ENCODE measurements around the gene E2F3. TPM values are rescaled to one million over a fixed set of nuclear protein-coding genes. Genes with fewer than 3 reads are reported as not detected.
"Not testable (repeated sequence)": the region's sequence is repeated elsewhere in the genome, so short reads cannot be mapped to it uniquely, and the experiment has no call there.

E2F3 gene
- total RNA-seq, 6 donors from 2014 or later: 4.0 to 10.8 (median 6.5) TPM

DNA sequence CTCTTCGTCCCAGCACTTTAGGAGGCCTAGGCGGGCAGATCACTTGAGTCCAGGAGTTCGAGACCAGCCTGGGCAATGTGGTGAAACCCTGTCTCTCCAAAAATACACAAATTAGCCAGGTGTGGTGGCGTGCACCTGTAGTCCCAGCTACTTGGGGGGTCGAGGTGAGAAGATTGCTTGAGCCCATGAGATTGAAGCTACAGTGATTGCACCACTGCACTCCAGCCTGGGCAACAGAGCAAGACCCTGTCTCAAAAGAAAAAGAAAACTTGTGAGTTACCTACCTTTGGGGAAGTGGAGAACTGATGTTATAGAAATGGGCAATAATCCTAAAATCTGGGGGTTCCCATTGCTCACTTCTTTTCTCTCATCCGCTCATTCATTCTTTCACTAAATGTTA, 58.0 kb downstream of the E2F3 start:
- TF ChIP-seq, protein P1, sequence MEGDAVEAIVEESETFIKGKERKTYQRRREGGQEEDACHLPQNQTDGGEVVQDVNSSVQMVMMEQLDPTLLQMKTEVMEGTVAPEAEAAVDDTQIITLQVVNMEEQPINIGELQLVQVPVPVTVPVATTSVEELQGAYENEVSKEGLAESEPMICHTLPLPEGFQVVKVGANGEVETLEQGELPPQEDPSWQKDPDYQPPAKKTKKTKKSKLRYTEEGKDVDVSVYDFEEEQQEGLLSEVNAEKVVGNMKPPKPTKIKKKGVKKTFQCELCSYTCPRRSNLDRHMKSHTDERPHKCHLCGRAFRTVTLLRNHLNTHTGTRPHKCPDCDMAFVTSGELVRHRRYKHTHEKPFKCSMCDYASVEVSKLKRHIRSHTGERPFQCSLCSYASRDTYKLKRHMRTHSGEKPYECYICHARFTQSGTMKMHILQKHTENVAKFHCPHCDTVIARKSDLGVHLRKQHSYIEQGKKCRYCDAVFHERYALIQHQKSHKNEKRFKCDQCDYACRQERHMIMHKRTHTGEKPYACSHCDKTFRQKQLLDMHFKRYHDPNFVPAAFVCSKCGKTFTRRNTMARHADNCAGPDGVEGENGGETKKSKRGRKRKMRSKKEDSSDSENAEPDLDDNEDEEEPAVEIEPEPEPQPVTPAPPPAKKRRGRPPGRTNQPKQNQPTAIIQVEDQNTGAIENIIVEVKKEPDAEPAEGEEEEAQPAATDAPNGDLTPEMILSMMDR (IDR thresholded peaks at IDR 0.05): no peak
- no peak for TF ChIP-seq POLR2A (IDR thresholded peaks at IDR 0.05)
- TF ChIP-seq EP300 (IDR thresholded peaks at IDR 0.05): no peak
- ATAC-seq (ENCODE audit: low FRiP score in 2 of 2): no peak

DNA sequence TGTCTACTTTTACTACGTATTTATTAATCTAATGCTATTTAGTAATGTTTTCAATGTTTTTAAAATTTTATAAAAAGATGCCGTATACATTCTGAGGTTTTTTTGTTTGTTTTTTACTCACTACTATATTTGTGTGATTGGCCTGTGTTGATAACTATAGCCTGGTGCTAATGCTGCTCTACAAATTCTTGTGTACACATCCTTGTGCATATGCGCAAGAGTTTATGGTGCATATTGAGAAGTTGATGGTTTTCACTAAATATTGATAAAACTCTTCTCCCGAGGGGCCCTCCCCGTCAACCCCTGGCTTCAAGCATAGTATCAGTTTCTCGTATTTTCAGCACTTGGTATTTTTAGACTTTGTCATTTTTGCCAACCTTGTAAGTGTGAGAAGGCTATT, 59.9 kb downstream of the E2F3 start:
- H3K9me3 ChIP-seq: no peaks in the 10 kb centered on the region
- H3K27ac ChIP-seq: no peak overlapping the region
- ATAC-seq (ENCODE audit: low FRiP score in 2 of 2) (no peak), DNase-seq (no peak)
- TF ChIP-seq POLR2A (IDR thresholded peaks at IDR 0.05): no peak
- no peak for TF ChIP-seq EP300 (IDR thresholded peaks at IDR 0.05)
- TF ChIP-seq POLR2AphosphoS5 (IDR thresholded peaks at IDR 0.05): no peak
- TF ChIP-seq, protein P1 (IDR thresholded peaks at IDR 0.05): no peak
- no peak overlapping the region for H3K4me3 ChIP-seq
- H3K4me1 ChIP-seq: peaks cover 0 to 2% (median 0%) of the 10 kb centered on the region in 4 donors
- H3K36me3 ChIP-seq: no peaks in the 10 kb centered on the region
- 80 to 82% methylated on average over 6 of the region's 6 CpGs for WGBS, 2 donors
- no peaks in the 10 kb centered on the region for H3K27me3 ChIP-seq

More for the DNA sequence above, 58.0 kb downstream of the E2F3 start:
- Histone ChIP-seq H3K9me3 (no peaks in the 10 kb centered on the region), H3K36me3 (no peaks in the 10 kb centered on the region), H3K4me1 (peaks cover 0 to 2% (median 0%) of the 10 kb centered on the region in 4 donors), H3K27ac (no peak overlapping the region), H3K4me3 (no peak overlapping the region), H3K27me3 (no peaks in the 10 kb centered on the region)
- no peak for DNase-seq
- WGBS, 2 donors: 97 to 99% methylated on average over 6 of the region's 6 CpGs

DNA sequence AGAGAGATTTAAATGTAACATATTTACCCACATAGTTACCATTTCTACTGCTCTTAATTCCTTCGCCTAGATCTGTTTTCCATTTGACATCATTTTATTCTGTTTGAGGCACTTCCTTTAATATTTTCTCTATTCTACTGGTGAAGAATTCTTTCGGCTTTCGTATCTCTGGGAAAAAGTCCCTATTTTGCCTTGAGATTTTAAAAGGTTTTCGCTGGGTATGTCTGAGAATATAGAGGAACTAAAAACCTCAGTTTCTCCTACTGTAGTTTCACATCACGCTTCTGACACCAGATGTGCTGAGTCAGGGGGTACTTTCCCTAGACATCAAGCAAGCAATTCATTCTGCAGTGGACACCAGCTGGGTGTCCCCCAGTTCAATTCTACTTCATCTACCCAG, 61.7 kb downstream of the E2F3 start:
- no peaks in the 10 kb centered on the region for H3K36me3 ChIP-seq
- no peaks in the 10 kb centered on the region for H3K27me3 ChIP-seq
- H3K27ac ChIP-seq: no peak overlapping the region
- WGBS, 2 donors: 81 to 86% methylated on average over 5 of the region's 5 CpGs
- TF ChIP-seq, protein P1 (IDR thresholded peaks at IDR 0.05): no peak
- no peak for TF ChIP-seq POLR2AphosphoS5 (IDR thresholded peaks at IDR 0.05)
- no peak for TF ChIP-seq POLR2A (IDR thresholded peaks at IDR 0.05)
- TF ChIP-seq EP300 (IDR thresholded peaks at IDR 0.05): no peak
- H3K4me1 ChIP-seq: peaks cover 0 to 2% (median 0%) of the 10 kb centered on the region in 4 donors
- no peak overlapping the region for H3K4me3 ChIP-seq
- H3K9me3 ChIP-seq: no peaks in the 10 kb centered on the region
- DNase-seq (no peak), ATAC-seq (ENCODE audit: low FRiP score in 2 of 2) (no peak)

DNA sequence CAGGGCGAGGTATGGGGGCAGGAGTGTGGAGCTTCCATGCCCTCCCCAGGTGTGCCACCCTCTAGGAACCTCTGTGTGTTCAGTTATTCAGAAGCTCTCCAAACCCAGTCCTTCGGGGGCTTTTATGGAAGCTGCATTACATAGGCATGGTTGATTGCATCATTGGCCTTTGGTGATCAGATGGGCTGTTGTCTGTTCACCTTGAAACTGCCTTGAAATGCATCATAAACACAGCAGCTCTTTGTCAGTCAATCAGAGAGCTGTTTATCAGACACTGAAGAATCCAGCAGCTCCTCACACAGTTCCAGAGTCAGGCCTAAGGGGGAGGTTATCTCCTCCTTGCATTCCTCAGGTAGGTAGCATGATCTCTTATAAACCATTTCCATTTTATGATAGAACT, 62.4 kb downstream of the E2F3 start:
- H3K27ac ChIP-seq: no peak overlapping the region
- H3K36me3 ChIP-seq: no peaks in the 10 kb centered on the region
- TF ChIP-seq EP300 (IDR thresholded peaks at IDR 0.05): no peak
- TF ChIP-seq POLR2A (IDR thresholded peaks at IDR 0.05): no peak
- no peak for TF ChIP-seq POLR2AphosphoS5 (IDR thresholded peaks at IDR 0.05)
- TF ChIP-seq, protein P1 (IDR thresholded peaks at IDR 0.05): no peak
- no peak overlapping the region for H3K4me3 ChIP-seq
- ATAC-seq (ENCODE audit: low FRiP score in 2 of 2): no peak
- no peak for DNase-seq
- H3K27me3 ChIP-seq: no peaks in the 10 kb centered on the region
- H3K9me3 ChIP-seq: no peaks in the 10 kb centered on the region
- H3K4me1 ChIP-seq: peaks cover 0 to 2% (median 0%) of the 10 kb centered on the region in 4 donors
- whole genome bisulfite sequencing, 2 donors: 97 to 100% methylated on average over 2 of the region's 2 CpGs

DNA sequence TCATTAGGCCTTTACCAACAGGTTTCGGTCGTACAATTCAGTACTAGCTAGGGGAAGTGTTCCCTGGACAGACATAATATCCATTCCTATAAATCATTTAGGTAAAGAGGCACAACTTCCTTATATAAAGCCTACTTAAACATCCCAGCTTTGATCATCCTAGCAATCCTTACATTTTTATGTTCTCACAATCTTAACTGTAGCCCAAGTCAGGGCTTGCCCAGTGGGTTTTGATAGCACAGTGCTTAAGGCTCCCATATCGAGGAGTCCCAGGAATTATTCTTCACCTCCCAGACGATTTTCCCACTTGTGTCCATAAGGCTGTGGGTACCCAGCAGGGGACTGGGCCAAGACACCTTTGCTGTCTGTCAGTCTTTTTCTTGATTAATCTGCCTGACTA, 63.2 kb downstream of the E2F3 start:
- H3K4me1 ChIP-seq: peaks cover 0 to 2% (median 0%) of the 10 kb centered on the region in 4 donors
- no peak for ATAC-seq (ENCODE audit: low FRiP score in 2 of 2)

DNA sequence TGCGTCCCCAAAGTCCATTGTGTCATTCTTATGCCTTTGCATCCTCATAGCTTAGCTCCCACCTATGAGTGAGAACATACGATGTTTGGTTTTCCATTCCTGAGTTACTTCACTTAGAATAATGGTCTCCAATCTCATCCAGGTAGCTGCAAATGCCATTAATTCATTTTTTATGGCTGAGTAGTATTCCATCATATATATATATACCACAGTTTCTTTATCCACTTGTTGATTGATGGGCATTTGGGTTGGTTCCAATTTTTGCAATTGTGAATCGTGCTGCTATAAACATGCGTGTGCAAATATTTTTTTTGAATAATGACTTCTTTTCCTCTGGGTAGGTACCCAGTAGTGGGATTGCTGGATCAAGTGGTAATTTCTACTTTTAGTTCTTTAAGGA, 63.9 kb downstream of the E2F3 start:
- H3K9me3 ChIP-seq; H3K36me3 ChIP-seq; DNase-seq; ATAC-seq (ENCODE audit: low FRiP score in 2 of 2); H3K27me3 ChIP-seq; H3K4me3 ChIP-seq; H3K27ac ChIP-seq; H3K4me1 ChIP-seq: not testable (repeated sequence)
- WGBS, 2 donors: 91 to 95% methylated on average over 4 of the region's 4 CpGs

More for the DNA sequence above, 63.2 kb downstream of the E2F3 start:
- no peak for DNase-seq
- H3K27me3 ChIP-seq: no peaks in the 10 kb centered on the region
- no peak overlapping the region for H3K4me3 ChIP-seq
- no peak for TF ChIP-seq POLR2A (IDR thresholded peaks at IDR 0.05)
- TF ChIP-seq, protein P1 (IDR thresholded peaks at IDR 0.05): no peak
- H3K27ac ChIP-seq: no peak overlapping the region
- H3K9me3 ChIP-seq: no peaks in the 10 kb centered on the region
- no peaks in the 10 kb centered on the region for H3K36me3 ChIP-seq
- WGBS, 2 donors: 88 to 90% methylated on average over 4 of the region's 4 CpGs

Data from upper lobe of left lung (tissue), 6 donors.